Astrocyte (in vitro differentiated cells and primary cell): ENCODE measurements around the gene ZFYVE16. TPM values are rescaled to one million over a fixed set of nuclear protein-coding genes. Genes with fewer than 3 reads are reported as not detected.
"Not testable (repeated sequence)": the region's sequence is repeated elsewhere in the genome, so short reads cannot be mapped to it uniquely, and the experiment has no call there.

Experiments
- DNase-seq: peaks from one replicate; pipeline ENCODE4 v3.0.0-alpha.2; 2010; ENCODE audit warnings: low read depth
- FAIRE-seq: peaks from 2 replicates; lab custom pipeline; 2011; peaks lifted over from hg19 to GRCh38; lab: Jason Lieb, UNC
- H2AFZ ChIP-seq: 2 replicates; pipeline ENCODE4 v1.6.0; 2012; ENCODE audit warnings: low read depth, low read length, inconsistent platforms
- H3K27ac ChIP-seq: 2 replicates; pipeline ENCODE4 v1.5.1; 2011; ENCODE audit warnings: low read depth, low read length, inconsistent platforms
- H3K27me3 ChIP-seq: 2 replicates; pipeline ENCODE4 v1.6.0; 2011; ENCODE audit warnings: low read length, inconsistent platforms; ENCODE audit not compliant: insufficient read depth
- H3K36me3 ChIP-seq: 2 replicates; pipeline ENCODE4 v1.5.1; 2011; ENCODE audit warnings: low read length, inconsistent platforms; ENCODE audit not compliant: insufficient read depth
- H3K4me1 ChIP-seq: 2 replicates; pipeline ENCODE4 v1.5.1; 2011; ENCODE audit warnings: low read length, inconsistent platforms; ENCODE audit not compliant: insufficient read depth
- H3K4me2 ChIP-seq: 2 replicates; pipeline ENCODE4 v1.6.0; 2012; ENCODE audit warnings: low read length, inconsistent platforms
- H3K4me3 ChIP-seq: 2 replicates; pipeline ENCODE4 v1.5.1; 2011; ENCODE audit warnings: low read depth, mild to moderate bottlenecking, low read length, inconsistent platforms; ENCODE audit not compliant: insufficient read depth
- H3K79me2 ChIP-seq: 2 replicates; pipeline ENCODE4 v1.6.0; 2012; ENCODE audit warnings: mild to moderate bottlenecking, low read length, inconsistent platforms; ENCODE audit not compliant: insufficient read depth
- H3K9ac ChIP-seq: 2 replicates; pipeline ENCODE4 v1.6.0; 2012; ENCODE audit warnings: mild to moderate bottlenecking, low read length, inconsistent platforms
- H3K9me3 ChIP-seq: 2 replicates; pipeline ENCODE4 v1.5.1; 2012; ENCODE audit warnings: low read depth, mild to moderate bottlenecking, low read length, inconsistent platforms; ENCODE audit not compliant: insufficient read depth
- H4K20me1 ChIP-seq: 2 replicates; pipeline ENCODE4 v1.6.0; 2012; ENCODE audit warnings: low read length, inconsistent platforms; ENCODE audit not compliant: insufficient read depth
- H3K27ac Mint-ChIP-seq: one replicate; pipeline ENCODE4 v1.8.0; 2021; ENCODE audit warnings: mild to moderate bottlenecking, mixed read lengths; ENCODE audit not compliant: unreplicated experiment
- H3K27me3 Mint-ChIP-seq: one replicate; pipeline ENCODE4 v1.8.0; 2021; ENCODE audit warnings: low read depth, mixed read lengths; ENCODE audit not compliant: unreplicated experiment
- H3K36me3 Mint-ChIP-seq: one replicate; pipeline ENCODE4 v1.8.0; 2021; ENCODE audit warnings: low read depth, mixed read lengths; ENCODE audit not compliant: unreplicated experiment
- H3K4me1 Mint-ChIP-seq: one replicate; pipeline ENCODE4 v1.8.0; 2021; ENCODE audit warnings: low read depth, mixed read lengths; ENCODE audit not compliant: unreplicated experiment
- H3K4me3 Mint-ChIP-seq: one replicate; pipeline ENCODE4 v1.8.0; 2021; ENCODE audit warnings: mild to moderate bottlenecking, moderate library complexity, mixed read lengths; ENCODE audit not compliant: unreplicated experiment
- H3K9me3 Mint-ChIP-seq: one replicate; pipeline ENCODE4 v1.8.0; 2021; ENCODE audit warnings: mild to moderate bottlenecking, mixed read lengths; ENCODE audit not compliant: unreplicated experiment
- EZH2 ChIP-seq: IDR thresholded peaks from 2 replicates; pipeline ENCODE4 v1.6.1; 2012; ENCODE audit warnings: mild to moderate bottlenecking, low read length, inconsistent platforms; ENCODE audit not compliant: insufficient read depth
- total RNA-seq: library from RNA; stranded (reverse); gene quantifications from 2 replicates; pipeline ENCODE4 v1.2.1, GENCODE V29; 2021
- TF ChIP-seq, protein P1 (sequence below): IDR thresholded peaks from 2 replicates; pipeline ENCODE4 v1.5.1; 2011; ENCODE audit warnings: low read depth, mild to moderate bottlenecking, inconsistent platforms, low read length, moderate library complexity; ENCODE audit not compliant: insufficient read depth

Gene ZFYVE16
- total RNA-seq, 1 donor from 2014 or later = 48.5 TPM

- TF ChIP-seq, protein P1, sequence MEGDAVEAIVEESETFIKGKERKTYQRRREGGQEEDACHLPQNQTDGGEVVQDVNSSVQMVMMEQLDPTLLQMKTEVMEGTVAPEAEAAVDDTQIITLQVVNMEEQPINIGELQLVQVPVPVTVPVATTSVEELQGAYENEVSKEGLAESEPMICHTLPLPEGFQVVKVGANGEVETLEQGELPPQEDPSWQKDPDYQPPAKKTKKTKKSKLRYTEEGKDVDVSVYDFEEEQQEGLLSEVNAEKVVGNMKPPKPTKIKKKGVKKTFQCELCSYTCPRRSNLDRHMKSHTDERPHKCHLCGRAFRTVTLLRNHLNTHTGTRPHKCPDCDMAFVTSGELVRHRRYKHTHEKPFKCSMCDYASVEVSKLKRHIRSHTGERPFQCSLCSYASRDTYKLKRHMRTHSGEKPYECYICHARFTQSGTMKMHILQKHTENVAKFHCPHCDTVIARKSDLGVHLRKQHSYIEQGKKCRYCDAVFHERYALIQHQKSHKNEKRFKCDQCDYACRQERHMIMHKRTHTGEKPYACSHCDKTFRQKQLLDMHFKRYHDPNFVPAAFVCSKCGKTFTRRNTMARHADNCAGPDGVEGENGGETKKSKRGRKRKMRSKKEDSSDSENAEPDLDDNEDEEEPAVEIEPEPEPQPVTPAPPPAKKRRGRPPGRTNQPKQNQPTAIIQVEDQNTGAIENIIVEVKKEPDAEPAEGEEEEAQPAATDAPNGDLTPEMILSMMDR = no peak
- no peak for TF ChIP-seq EZH2
- Mint-ChIP-seq H3K36me3 (peaks cover 5% of the 10 kb centered on the region), H3K27ac (no peak overlapping the region), H3K4me1 (no peaks in the 10 kb centered on the region), H3K4me3 (no peak overlapping the region), H3K9me3 (peaks cover 2% of the 10 kb centered on the region), H3K27me3 (no peaks in the 10 kb centered on the region)
- no peaks in the 10 kb centered on the region for H3K79me2 ChIP-seq
- H3K27ac ChIP-seq = no peak overlapping the region
- no peak overlapping the region for H2AFZ ChIP-seq
- no peak overlapping the region for H3K4me2 ChIP-seq
- no peaks in the 10 kb centered on the region for H3K36me3 ChIP-seq
- H3K4me3 ChIP-seq = no peak overlapping the region
- no peaks in the 10 kb centered on the region for H3K9me3 ChIP-seq
- FAIRE-seq (no peak), DNase-seq (no peak)
- no peak overlapping the region for H3K9ac ChIP-seq
- H3K4me1 ChIP-seq = no peaks in the 10 kb centered on the region
- H4K20me1 ChIP-seq = no peaks in the 10 kb centered on the region
- no peaks in the 10 kb centered on the region for H3K27me3 ChIP-seq
These were observed 84.9 kb downstream of the ZFYVE16 start for GRCh38 chr5:80492741-80493140.

GRCh38 chr5:80493443-80493842 is 85.6 kb downstream of the ZFYVE16 start:
- H3K4me1 Mint-ChIP-seq, H3K4me2 ChIP-seq, H3K27ac Mint-ChIP-seq, H3K27me3 Mint-ChIP-seq, DNase-seq, H3K4me3 Mint-ChIP-seq, H3K4me1 ChIP-seq, FAIRE-seq, H4K20me1 ChIP-seq, H2AFZ ChIP-seq, H3K9me3 ChIP-seq, H3K36me3 ChIP-seq, H3K27me3 ChIP-seq, H3K4me3 ChIP-seq, H3K9ac ChIP-seq, H3K27ac ChIP-seq, H3K36me3 Mint-ChIP-seq, H3K9me3 Mint-ChIP-seq, H3K79me2 ChIP-seq: not testable (repeated sequence)

DNA sequence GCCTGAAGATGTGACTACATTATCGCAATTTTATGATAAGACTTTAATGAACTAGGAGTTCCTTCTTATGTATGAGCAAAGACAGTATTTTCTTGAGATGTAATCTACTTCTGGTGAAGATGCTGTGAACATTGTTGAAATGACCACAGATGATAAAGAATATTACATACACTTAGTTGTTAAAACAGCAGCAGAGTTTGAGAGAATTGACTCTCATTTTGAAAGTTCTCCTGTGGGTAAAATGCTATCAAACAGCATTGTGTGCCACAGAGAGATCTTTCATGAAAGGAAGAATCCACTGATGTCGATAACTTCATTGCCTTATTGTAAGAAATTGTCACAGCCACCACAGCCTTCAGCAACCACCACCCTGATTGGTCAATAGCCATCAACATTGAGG is 88.0 kb downstream of the ZFYVE16 start:
- TF ChIP-seq EZH2 = no peak
- TF ChIP-seq, protein P1 = no peak
- Histone ChIP-seq H3K9ac (no peak overlapping the region), H3K4me3 (no peak overlapping the region), H3K27me3 (no peaks in the 10 kb centered on the region), H4K20me1 (no peaks in the 10 kb centered on the region), H3K36me3 (no peaks in the 10 kb centered on the region), H3K27ac (no peak overlapping the region), H3K79me2 (no peaks in the 10 kb centered on the region), H3K9me3 (no peaks in the 10 kb centered on the region), H3K4me2 (no peak overlapping the region), H2AFZ (no peak overlapping the region), H3K4me1 (no peaks in the 10 kb centered on the region)
- H3K27me3 Mint-ChIP-seq = no peaks in the 10 kb centered on the region
- no peak for DNase-seq
- no peak for FAIRE-seq
- peaks cover 5% of the 10 kb centered on the region for H3K36me3 Mint-ChIP-seq
- H3K27ac Mint-ChIP-seq = no peak overlapping the region
- H3K4me1 Mint-ChIP-seq = no peaks in the 10 kb centered on the region
- no peak overlapping the region for H3K4me3 Mint-ChIP-seq
- peaks cover 2% of the 10 kb centered on the region for H3K9me3 Mint-ChIP-seq
